GM12864 (cell line): ENCODE data around the gene MRLN.
"Not testable (repeated sequence)": the region's sequence is repeated elsewhere in the genome, so short reads cannot be mapped to it uniquely, and the experiment has no call there.

Experiments used
- DNase-seq: peaks from one replicate; pipeline ENCODE4 v3.0.0-alpha.2; 2011; ENCODE audit warnings: low read depth
- H3K4me3 ChIP-seq: 2 replicates; pipeline ENCODE4 v1.5.1; 2011; ENCODE audit warnings: mild to moderate bottlenecking, low read depth, low read length, control low read depth
- CTCF ChIP-seq: IDR thresholded peaks from 2 replicates; pipeline ENCODE4 v1.5.1; 2011; ENCODE audit warnings: low read depth, mild to moderate bottlenecking, moderate library complexity, low read length, control low read depth, inconsistent platforms; ENCODE audit errors: missing control alignments

The MRLN gene

GRCh38 chr10:59762505-59762904, 9.2 kb upstream of the MRLN start:
- no peak for DNase-seq
- TF ChIP-seq CTCF, result no peak
- H3K4me3 ChIP-seq, result no peak overlapping the region

- no peak for DNase-seq
- no peak overlapping the region for H3K4me3 ChIP-seq
- TF ChIP-seq CTCF, result no peak
Measured at GRCh38 chr10:59757966-59758365, 4.7 kb upstream of the MRLN start.

DNA sequence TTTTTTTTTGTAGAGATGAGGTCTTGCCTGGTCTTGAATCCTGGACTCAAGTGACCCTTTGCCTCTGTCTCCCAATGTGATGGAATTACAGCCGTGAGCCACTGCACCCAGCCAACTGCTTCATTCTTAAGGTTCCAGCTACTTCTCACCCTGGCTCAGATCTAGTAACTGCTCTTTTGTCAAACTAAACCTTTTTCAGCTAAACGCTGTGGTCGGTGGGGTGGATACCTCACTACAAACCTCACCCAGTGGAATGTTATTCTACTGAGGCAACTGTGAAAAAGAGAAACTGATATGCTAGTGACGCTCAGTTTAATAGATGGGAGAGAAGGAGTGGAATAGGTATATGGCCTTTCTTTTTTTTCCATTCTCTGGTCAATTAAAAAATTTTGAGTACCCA, 1.7 kb upstream of the MRLN start:
- no peak overlapping the region for H3K4me3 ChIP-seq
- DNase-seq, result no peak
- TF ChIP-seq CTCF, result no peak

DNA sequence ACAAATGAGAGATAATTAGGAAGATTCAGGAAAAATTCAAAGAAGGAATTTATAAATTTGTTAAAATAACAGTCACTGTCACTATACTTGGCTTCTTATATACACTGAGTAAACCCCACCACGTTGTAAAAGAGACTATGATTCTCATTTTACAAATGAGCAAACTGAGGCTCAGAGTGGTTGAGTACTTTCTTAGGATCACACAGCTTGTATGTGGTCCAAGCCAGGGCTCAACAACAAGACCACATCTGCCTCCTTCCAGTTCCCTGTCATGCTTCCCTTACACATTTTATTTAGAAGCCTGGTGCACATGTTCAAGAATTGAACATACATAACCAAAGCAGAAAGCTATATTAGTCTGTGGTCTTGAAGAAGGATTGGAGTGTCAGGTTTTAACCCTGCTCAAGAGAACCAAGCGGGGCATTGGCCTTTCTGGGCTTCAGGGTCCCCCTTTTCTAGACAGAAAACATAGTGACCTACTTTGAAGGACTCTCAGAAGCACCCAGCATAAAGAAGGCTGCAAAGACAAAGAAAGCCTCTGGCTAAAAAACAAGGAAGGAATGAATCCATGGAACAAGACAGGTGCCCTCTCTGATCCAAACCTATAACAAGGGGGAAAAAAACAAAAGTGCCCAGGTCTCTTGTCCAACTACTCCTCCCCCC, 846 bp downstream of the MRLN start:
- no peak for DNase-seq
- no peak overlapping the region for H3K4me3 ChIP-seq
- TF ChIP-seq CTCF, result no peak

DNA sequence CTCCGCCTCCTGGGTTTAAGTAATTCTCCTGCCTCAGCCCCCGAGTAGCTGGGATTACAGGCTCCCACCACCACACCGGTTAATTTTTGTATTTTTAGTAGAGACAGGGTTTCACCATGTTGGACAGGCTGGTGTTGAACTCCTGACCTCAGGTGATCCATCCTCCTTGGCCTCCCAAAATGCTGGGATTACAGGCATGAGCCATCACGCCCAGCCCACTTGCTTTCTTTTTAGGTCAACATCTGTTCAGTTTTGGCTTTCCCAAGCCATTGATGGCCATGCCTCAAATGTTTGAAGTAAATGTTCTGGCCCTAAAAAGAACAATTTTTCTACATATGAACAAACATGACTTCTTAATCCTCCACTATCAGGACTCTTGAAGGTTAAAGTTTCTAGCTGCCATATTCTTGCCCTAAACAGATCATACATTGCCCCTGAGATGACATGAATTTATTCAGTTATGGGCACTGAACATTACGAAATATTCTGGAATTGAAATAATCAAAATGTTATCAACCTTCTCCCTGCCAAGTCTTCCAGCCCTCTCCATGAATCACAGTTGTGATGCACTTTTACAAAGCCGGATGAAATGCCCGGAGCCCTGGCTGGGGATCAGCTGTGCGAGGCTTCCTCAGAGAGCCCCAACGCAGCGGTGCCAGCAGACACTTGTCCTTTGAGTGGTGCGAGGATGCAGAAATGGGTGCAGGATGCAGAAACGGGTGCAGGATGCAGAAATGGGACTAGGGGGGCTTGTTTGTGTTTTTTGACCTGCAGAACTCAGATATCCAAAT, 2.9 kb downstream of the MRLN start:
- TF ChIP-seq CTCF, result no peak
- DNase-seq, result no peak
- H3K4me3 ChIP-seq, result no peak overlapping the region

DNA sequence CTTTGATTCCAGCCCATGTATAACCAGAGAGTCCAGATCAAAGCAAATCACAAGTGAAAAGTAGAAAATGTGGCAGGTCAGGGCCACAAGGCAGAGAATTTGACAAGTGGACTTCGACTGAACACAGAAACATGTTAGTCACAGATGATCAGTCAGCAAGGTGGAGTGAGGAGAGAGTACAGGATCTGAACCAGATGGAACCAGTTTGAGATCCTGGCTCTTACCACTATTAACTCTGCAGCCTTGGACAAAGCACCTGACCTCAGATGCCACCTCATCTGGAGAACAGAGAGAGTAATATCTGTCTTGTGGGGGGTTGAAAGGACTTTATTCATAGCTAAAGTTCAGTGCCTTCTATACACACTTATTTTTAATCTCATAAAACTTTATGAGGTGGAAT, 4.4 kb downstream of the MRLN start:
- H3K4me3 ChIP-seq, result no peak overlapping the region
- DNase-seq, result no peak
- TF ChIP-seq CTCF, result no peak

- no peak overlapping the region for H3K4me3 ChIP-seq
- TF ChIP-seq CTCF, result no peak
Measured at GRCh38 chr10:59745163-59745650, 8.0 kb downstream of the MRLN start.

DNA sequence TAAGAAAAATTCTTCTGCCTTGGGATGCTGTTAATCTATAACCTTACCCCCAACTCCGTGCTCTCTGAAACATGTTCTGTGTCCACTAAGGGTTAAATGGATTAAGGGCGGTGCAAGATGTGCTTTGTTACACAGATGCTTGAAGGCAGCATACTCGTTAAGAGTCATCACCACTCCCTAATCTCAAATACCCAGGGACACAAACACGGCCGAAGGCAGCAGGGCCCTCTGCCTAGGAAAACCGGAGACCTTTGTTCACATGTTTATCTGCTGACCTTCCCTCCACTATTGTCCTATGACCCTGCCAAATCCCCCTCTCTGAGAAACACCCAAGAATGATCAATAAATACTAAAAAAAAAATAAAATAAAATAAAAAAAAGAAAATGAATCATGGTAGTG, 8.5 kb downstream of the MRLN start:
- DNase-seq, H3K4me3 ChIP-seq: not testable (repeated sequence)

More at GRCh38 chr10:59745163-59745650, 8.0 kb downstream of the MRLN start:
- DNase-seq, result no peak

DNA sequence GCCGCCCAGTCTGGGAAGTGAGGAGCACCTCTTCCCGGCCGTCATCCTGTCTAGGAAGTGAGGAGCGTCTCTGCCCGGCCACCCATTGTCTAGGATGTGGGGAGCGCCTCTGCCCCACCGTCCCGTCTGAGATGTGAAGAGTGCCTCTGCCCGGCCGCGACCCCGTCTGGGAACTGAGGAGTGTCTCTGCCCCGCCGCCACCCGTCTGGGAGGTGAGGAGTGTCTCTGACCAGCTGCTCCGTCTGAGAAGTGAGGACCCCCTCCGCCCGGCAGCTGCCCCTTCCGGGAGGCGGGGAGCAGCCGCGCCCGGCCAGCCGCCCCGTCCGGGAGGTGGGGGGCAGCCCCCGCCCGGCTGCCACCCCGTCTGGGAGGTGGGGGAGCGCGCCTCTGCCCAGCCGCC, 9.1 kb downstream of the MRLN start:
- not testable (repeated sequence) for DNase-seq, H3K4me3 ChIP-seq
